Right ventricle myocardium superior (tissue), 1 donor: ENCODE data around the gene ABCC2. TPM values are rescaled to one million over a fixed set of nuclear protein-coding genes. Genes with fewer than 3 reads are reported as not detected.
"Not testable (repeated sequence)": the region's sequence is repeated elsewhere in the genome, so short reads cannot be mapped to it uniquely, and the experiment has no call there.

Experiments used
- ATAC-seq: fragments of 200-7000 bp; cut with Tn5 transposase; one replicate; pipeline ENCODE4 v1.9.1; 2020; ENCODE audit warnings: mild to moderate bottlenecking; ENCODE audit not compliant: poor library complexity
- DNase-seq: peaks from one replicate; pipeline ENCODE4 v3.0.0-alpha.2; 2020
- intact Hi-C: fragments of 100-400 bp; cut with DNase I; formaldehyde crosslinking; loops from one replicate; pipeline ENCODE4 v1.11.2; 2022
- total RNA-seq: library from RNA; stranded (reverse); fragmentation: NEBNext Ultra II Directional; extraction: Animal tissue kit (Norgen Biotek cat#: 25700); gene quantifications from one replicate; pipeline ENCODE4 v1.2.1, GENCODE V29; 2021
- donor health status: DM: no; HTN: yes; CAD: no; lungs with severe emphysema.

ABCC2 gene
- total RNA-seq, 1 donor from 2014 or later: 0.67 TPM

DNA sequence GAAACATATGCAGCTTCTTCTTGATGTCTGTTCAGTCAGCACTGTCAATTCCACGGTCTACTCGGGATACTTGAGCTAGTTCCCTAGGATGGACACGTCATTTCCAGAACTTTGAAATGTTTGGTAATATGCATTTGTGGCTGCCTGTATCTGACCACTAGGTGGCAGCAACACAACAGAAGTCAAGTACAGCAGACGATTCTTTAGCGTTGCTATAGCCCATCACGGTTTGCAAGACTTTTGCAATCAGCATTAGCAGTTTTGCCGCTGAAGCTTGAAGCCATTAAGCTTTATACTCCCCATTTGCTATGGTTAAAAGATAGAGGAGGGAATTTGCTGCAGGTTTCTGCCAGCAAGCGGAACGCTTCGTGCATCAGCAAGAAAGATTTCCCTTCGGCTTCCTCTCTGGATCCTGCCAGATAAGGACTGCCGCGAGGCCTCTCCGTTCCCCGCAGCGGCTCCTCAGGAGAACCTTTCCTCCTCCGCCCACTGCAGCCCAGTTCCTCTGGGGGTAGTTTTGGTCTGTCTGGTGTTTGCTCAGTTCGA lies 63.5 kb downstream of the ABCC2 start:
- ATAC-seq: peak; percentile 97
- intact Hi-C loops: loop anchor here (2.0 to 10.0 kb wide), 3 partner anchors 169 to 389 kb away; no protein-coding TSS in a partner anchor
- peak; percentile 54 for DNase-seq

DNA sequence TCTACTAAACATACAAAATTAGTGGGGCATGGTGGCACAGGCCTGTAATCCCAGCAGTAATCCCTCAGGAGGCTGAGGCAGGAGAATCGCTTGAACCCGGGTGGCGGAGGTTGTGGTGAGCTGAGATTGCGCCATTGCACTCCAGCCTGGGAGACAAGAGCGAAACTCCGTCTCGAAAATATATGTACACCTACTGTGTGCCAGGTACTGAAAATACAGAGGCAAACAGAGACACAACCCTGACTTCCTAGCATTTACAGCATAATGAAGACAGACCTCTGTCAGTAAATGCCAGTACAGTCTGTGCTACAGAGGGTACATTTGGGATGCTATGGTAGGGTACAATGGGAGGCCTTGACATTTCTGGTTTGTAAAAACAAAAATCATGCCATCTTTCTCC lies 66.6 kb downstream of the ABCC2 start:
- intact Hi-C loops: loop anchor here (10.0 kb wide), 2 partner anchors 166 to 386 kb away; no protein-coding TSS in a partner anchor
- no peak for ATAC-seq

DNA sequence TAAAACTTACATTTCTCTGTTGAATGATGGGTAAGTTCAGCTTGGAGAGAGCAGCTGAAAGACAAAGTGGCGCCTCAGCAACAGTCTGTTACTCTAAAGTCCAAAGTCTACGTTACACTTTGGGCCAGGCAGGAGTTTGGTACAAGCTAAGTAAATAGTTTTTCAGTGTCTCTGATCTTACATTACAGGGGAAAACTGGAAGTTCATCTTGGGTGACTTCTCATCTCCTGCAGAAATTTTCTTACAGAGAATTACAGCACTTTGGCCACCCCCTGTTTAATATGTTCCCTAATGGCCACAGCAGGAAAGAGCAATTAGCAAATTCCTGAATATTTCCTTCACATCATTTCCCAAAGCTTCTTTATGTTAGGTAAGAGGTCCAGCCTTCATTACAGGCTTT lies 67.1 kb downstream of the ABCC2 start:
- DNase-seq (no peak), ATAC-seq (no peak)
- intact Hi-C loops: loop anchor here (10.0 kb wide), 2 partner anchors 165 to 385 kb away; no protein-coding TSS in a partner anchor

More for the DNA sequence above, 66.6 kb downstream of the ABCC2 start:
- no peak for DNase-seq

DNA sequence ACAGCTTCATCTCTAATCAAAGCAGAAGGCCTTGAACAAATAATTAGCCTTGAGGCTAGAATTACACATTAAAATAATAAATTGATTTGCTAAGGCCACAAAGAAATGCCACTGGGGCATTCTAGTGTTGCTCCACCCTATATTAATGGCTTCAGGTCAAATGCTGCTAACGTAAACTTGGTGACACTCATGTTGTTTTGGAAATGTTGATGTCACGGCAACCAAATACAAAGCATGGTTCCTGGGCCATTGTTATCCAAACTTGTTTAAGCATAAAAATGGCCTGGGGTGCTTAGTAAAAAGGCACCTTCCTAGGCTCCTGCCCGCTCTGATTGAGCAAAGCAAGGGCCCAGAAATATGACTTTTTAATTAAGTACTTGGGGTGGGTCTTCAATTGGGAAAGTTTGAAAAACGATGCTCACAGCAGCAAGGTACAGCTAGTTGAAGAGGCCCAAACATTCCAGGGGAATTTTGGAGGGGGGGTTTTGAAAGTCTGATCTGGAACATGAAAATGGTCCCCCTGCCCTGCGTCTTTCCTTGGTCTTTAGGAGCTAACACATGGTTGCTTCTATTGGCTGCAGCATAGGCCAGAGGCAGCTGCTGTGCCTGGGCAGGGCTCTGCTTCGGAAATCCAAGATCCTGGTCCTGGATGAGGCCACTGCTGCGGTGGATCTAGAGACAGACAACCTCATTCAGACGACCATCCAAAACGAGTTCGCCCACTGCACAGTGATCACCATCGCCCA lies 67.8 kb downstream of the ABCC2 start:
- intact Hi-C loops: no loop called here
- no peak for ATAC-seq
- DNase-seq: no peak

DNA sequence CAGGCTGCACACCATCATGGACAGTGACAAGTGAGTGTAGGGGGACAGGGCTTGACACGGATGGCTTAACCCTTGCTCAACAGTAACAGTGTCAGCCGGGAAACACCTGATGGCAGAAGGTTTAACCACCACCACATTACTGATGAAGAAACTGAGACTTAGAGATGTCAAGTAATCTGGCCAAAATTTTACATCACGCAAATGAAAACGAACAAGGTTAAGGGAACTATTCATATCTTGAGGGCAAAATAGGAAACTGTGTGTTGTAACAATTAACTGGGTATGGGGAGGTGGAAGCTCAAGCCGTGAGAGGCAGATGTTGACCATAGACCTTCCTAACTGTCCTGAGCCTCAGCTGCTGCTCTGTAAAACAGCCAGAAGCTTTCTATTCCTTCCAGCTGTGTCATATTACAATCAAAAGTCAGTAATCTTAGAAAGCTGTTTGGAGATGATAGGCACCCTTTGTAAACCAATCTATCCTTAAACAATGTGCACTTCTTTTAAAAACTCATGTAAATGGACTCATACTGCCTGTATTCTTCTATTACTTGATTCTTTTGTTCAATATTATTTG lies 68.4 kb downstream of the ABCC2 start:
- DNase-seq (no peak), ATAC-seq (no peak)
- intact Hi-C loops: no loop called here

DNA sequence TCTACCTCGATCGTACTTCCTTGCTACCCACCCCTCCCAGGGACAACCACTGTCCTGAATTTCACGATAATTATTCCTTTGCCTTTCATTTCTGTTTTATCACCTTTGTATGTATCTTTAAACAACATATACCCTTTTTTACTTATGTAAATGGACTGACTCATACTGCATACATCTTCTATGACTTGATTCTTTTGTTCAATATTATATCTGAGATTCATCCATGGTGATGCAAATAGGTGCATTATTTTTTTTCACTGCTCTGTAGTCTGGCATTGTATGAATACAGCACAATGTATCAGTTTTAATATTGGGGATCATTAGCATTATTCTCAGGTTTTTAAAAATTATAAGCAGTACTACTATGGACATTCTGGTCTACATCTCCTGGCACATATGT lies 69.4 kb downstream of the ABCC2 start:
- no peak for DNase-seq
- intact Hi-C loops: no loop called here
- no peak for ATAC-seq

DNA sequence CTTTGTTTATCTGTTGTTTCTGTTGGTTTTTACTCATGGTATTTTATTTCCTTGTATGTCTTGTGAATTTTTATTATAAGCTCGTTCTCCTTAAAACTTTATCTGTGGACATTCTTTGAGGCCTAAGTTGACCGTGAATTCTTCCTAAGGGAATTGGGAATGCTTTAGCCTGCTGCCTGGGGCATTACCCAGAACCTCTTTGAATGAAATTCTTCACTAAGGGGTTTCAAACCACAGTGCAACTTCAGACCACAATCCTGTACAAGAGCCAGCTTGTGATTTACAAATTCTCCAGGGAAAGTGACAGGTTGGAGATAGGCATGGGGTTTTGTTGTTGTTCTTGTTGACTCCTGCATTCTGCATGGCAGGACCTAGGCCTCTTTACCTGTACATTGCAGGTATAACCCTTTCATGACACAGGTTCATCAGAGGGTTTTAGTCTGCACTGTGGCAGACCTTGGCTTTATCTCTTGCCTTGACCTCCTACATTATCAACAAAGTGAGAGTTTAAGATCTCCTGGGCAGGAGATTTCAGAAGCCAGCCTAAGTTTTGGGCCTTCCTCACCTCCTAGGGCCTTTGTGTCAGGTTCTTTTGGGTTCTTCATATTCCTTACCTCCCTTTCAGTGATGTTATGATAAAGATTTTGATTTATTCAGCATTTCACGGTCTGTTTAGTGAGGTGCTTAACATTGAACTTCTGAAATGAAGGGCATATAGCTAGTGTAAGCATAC lies 70.2 kb downstream of the ABCC2 start:
- DNase-seq (no peak), ATAC-seq (no peak)
- intact Hi-C loops: no loop called here

DNA sequence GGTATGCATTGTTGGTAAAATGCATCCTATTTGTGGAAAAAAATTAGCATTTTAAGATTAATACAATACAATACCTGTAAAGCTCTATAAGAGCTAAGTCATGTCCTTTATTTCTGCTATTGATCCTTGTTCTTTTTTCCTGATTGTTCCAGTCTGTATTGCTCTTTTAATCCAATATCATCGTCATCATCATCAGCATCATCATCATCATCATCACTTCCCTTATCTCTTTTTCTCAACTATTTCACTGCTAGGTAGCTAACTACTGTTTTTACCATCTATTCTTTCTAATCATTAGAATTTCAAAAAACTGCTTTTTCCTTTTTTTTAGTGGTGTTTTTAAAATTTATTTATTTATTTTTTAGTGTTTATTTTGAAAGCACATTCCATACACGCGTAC lies 71.2 kb downstream of the ABCC2 start:
- DNase-seq (no peak), ATAC-seq (no peak)
- intact Hi-C loops: no loop called here

DNA sequence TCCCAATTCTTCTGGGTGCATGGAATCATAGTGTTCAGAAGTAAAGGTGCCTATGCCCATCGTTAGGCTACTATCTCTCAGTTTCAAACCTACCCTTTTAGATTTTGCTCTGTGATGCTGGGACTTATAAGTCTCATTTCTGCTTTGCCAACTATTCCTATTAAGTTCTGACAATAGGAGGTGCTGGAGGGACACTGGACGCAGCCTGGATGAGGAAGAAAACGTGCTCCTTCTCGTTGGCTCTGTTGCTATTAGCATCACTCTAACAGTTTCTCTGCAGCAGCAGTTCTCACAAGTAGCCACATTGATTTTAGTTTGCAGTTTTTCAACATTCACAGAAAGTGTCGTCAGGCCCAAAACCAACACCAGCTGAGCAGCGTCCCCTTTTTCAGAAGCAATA lies 72.4 kb downstream of the ABCC2 start:
- no peak for DNase-seq
- ATAC-seq: peak; percentile 63
- intact Hi-C loops: no loop called here

DNA sequence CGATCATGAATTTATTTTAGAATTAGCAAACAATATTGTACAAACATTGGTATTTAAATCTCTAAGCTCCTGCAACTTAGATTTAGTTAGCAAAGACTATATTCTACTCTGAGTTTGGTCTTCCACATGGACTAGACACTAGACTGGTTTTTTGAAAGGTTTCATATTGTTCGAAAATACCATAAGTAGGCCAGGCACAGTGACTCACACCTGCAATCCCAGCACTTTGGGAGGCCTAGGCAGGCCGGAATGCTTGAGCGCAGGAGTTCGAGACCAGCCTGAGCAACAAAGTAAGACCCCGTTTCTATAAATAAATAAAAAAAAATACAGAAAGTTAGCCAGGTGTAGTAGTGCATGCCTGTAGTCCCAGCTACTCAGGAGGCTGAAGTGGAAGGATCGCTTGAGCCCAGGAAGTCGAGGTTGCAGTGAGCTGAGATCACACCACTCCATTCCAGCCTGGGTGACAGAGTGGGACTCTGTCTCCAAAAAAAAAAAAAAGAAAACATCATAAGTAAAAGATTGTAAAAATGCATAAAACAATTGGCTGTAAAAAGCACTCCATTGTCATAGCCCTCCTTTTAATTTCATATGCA lies 73.1 kb downstream of the ABCC2 start:
- intact Hi-C loops: no loop called here
- no peak for DNase-seq

DNA sequence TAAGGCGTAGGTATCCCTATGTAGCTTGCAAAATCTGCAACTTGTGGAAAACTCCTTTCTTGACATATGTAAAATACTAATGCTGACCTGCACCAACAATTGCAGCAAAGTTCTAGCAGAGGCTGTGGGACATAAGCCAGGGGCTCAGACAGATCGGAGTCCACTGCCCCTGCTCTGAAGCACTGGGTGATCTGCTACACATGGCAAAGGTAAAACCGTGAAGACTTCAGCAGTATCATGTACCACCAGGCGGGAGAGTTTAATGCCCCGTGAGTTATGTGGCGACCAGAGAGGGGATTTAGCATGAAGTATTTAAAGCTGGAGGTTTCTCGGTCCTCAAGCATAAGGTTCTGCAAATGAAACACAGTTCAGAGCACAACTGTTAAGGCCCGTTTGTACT lies 76.4 kb downstream of the ABCC2 start:
- DNase-seq (no peak), ATAC-seq (no peak)
- intact Hi-C loops: no loop called here

More for the DNA sequence above, 73.1 kb downstream of the ABCC2 start:
- ATAC-seq: no peak

DNA sequence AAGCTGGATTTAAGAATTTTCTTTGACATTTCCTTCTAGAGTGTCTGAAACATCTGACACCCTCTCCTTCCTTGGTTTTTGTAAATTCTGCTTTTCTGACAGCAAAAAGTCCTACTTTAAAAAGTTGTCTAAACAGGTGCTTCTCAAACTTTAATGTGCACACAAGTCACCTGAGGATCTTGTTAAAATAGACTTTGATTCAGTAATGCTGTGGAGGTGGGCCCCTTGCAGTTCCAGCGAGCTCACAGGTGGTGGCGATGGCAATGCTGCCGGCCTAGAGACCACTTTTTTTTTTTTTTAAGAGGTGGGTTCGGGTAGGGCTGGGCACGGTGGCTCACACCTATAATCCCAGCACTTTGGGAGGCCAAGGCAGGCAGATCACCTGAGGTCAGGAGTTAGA lies 77.1 kb downstream of the ABCC2 start:
- ATAC-seq (no peak), DNase-seq (no peak)
- intact Hi-C loops: no loop called here

DNA sequence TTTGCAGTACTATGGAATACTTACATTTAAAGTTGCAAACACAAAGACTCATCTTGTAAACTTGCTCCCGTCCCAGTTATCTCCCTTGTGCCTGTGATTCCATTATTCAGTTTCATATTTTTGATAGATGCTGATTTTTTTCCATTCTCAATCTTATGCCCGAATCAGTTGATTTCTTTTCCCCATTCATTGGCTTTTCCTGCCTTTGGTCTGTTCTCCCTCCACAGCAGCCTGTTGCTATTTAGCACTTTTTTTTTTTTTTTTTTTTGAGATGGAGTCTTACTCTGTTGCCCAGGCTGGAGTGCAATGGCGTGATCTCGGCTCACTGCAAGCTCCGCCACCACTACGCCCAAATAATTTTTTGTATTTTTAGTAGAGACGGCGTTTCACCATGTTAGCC lies 78.0 kb downstream of the ABCC2 start:
- no peak for DNase-seq
- no peak for ATAC-seq

DNA sequence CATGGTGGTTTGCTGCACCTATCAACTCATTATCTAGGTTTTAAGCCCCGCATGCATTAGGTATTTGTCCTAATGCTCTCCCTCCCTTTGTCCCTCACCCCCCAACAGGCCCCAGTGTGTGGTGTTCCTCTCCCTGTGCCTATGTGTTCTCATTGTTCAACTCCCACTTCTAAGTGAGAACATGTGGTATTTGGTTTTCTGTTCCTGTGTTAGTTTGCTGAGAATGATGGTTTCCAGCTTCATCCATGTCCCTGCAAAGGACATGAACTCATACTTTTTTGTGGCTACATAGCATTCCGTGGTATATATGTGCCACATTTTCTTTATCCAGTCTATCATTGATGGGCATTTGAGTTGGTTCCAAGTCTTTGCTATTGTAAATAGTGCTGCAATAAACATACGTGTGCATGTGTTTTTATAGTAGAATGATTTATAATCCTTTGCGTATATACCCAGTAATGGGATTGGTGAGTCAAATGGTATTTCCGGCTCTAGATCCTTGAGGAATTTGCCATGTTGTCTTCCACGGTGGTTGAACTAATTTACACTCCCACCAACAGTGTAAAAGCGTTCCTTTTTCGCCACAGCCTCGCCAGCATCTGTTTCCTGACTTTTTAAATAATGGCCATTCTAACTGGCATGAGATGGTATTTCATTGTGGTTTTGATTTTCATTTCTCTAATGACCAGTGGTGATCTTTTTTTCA lies 81.2 kb downstream of the ABCC2 start:
- ATAC-seq, intact Hi-C loops, DNase-seq: not testable (repeated sequence)

More for the DNA sequence above, 78.0 kb downstream of the ABCC2 start:
- intact Hi-C loops: no loop called here

DNA sequence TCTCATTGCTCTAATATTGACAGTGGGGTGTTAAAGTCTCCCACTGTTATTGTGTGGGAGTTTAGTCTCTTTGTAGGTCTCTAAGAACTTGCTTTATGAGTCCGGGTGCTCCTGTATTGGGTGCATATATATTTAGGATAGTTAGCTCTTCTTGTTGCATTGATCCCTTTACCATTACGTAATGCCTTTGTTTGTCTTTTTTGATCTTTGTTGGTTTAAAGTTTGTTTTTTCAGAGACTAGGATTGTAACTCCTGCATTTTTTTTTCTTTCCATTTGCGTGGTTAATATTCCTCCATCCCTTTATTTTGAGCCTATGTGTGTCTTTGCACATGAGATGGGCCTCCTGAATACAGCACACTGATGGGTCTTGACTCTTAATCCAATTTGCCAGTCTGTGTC lies 84.8 kb downstream of the ABCC2 start:
- ATAC-seq, intact Hi-C loops, DNase-seq: not testable (repeated sequence)

DNA sequence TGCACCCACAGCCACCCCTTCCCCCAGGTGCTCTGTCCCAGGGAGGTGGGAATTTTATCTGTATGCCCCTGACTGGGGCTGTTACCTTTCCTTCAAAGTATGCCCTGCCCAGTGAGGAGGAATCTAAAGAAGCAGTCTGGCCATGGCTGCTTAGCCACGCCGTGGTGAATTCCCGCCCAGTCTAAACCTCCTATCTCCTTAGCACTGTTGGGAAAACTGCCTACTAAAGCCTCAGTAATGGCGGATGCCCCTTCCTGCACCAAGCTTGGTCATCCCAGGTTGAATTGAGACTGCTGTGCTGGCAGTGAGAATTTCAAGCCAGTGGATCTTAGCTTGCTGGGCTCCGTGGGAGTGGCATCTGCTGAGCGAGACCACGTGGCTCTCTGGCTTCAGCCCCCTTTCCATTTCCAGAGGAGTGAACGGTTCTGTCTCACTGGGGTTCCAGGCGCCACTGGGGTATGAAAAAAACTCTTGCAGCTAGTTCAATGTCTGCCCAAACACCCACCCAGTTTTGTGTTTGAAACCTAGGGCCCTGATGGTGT lies 87.2 kb downstream of the ABCC2 start:
- no peak for ATAC-seq
- intact Hi-C loops: no loop called here
- DNase-seq: no peak

DNA sequence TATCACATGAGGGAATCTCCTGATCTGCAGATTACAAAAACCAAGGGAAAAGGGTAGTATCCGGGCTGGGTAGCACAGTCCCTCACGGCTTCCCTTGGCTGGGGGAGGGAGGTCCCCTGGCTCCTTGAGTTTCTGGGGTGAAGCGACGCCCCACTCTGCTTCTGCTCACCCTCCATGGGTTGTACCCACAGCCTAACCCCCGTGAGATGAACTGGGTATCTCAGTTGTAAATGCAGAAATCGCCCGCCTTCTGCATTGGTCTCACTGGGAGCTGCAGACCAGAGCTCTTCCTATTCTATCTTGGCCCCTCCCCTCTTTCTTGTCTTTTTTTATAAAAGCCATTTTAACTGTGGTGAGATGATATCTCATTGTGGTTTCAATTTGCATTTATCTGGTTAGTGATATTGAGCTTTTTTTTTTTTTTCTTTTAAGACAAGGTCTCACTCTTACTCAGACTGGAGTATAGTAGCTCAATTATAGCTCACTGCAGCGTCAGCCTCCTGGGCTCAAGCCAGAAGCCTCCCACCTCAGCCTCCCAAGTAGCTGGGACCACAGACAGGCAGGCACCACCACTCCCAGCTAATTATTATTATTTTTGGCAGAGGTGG lies 87.8 kb downstream of the ABCC2 start:
- intact Hi-C loops: no loop called here
- DNase-seq (no peak), ATAC-seq (no peak)
